Caco-2 (cell line): ENCODE measurements around the gene C8G. TPM values are rescaled to one million over a fixed set of nuclear protein-coding genes. Genes with fewer than 3 reads are reported as not detected.

Source experiments
- BruUV-seq: library from RNA; stranded (reverse); fragments of 400-500 nt; replicated peaks from 2 replicates; lab custom pipeline; 2021; lab: Mats Ljungman, UMichigan
- CTCF ChIA-PET: fragments of 300-600 bp; sonication (Branson Sonifier 250); formaldehyde crosslinking; loops from one replicate; lab custom pipeline; 2022; ENCODE audit warnings: antibody characterized with exemption; lab: Charles Lee
- POLR2A ChIA-PET: fragments of 300-600 bp; sonication (Branson Sonifier 250); formaldehyde crosslinking; loops from one replicate; lab custom pipeline; 2022; ENCODE audit warnings: antibody characterized with exemption; lab: Charles Lee
- DNase-seq, 2 experiments: peaks; one replicate each; pipeline versions ENCODE4 v3.0.0 to v3.0.0-alpha.2; 2020 to 2022
- H3K27me3 ChIP-seq: replicated peaks from 2 replicates; pipeline ENCODE4 v1.6.0; 2011; ENCODE audit warnings: low read length; ENCODE audit not compliant: control insufficient read depth, insufficient read depth
- H3K36me3 ChIP-seq: 2 replicates; pipeline ENCODE4 v1.5.1; 2011; ENCODE audit warnings: low read length; ENCODE audit not compliant: control insufficient read depth, insufficient read depth
- H3K4me1 ChIP-seq: fragments of 250-450 bp; sonication (Bioruptor Pico); 2 replicates; pipeline ENCODE4 v1.5.1; 2020; ENCODE audit warnings: mild to moderate bottlenecking
- H3K4me3 ChIP-seq: 2 replicates; pipeline ENCODE4 v1.5.1; 2011; ENCODE audit warnings: low read depth, mild to moderate bottlenecking, control low read depth, low read length
- H3K9me3 ChIP-seq: fragments of 250-450 bp; sonication (Bioruptor Pico); 2 replicates; pipeline ENCODE4 v1.5.1; 2020; ENCODE audit warnings: mild to moderate bottlenecking, moderate library complexity
- H3K27ac Mint-ChIP-seq: one replicate; pipeline ENCODE4 v1.8.0; 2022; ENCODE audit warnings: mixed read lengths; ENCODE audit not compliant: unreplicated experiment
- H3K27me3 Mint-ChIP-seq: one replicate; pipeline ENCODE4 v1.8.0; 2022; ENCODE audit warnings: mixed read lengths; ENCODE audit not compliant: insufficient read depth, unreplicated experiment
- H3K36me3 Mint-ChIP-seq: one replicate; pipeline ENCODE4 v1.8.0; 2022; ENCODE audit warnings: mild to moderate bottlenecking, mixed read lengths; ENCODE audit not compliant: insufficient read depth, unreplicated experiment
- H3K4me1 Mint-ChIP-seq: one replicate; pipeline ENCODE4 v1.8.0; 2022; ENCODE audit warnings: low read depth, mixed read lengths; ENCODE audit not compliant: unreplicated experiment
- H3K4me3 Mint-ChIP-seq: one replicate; pipeline ENCODE4 v1.8.0; 2022; ENCODE audit warnings: mild to moderate bottlenecking, moderate library complexity, mixed read lengths; ENCODE audit not compliant: unreplicated experiment
- H3K9me3 Mint-ChIP-seq: one replicate; pipeline ENCODE4 v1.8.0; 2022; ENCODE audit warnings: mixed read lengths; ENCODE audit not compliant: unreplicated experiment
- CTCF ChIP-seq, 2 experiments: fragments of 200-600 bp in 1 of 2; IDR thresholded peaks; 1 replicate in 1 of 2; 2 replicates in 1 of 2; pipeline versions ENCODE4 v1.5.1 to v1.8.0; 2011 to 2022; ENCODE audit warnings: antibody characterized with exemption in 1 of 2, control low read depth in 1 of 2, inconsistent platforms in 1 of 2, low read depth in 1 of 2, low read length in 1 of 2, mild to moderate bottlenecking in 1 of 2, moderate library complexity in 1 of 2; ENCODE audit not compliant: insufficient read depth in 1 of 2, severe bottlenecking in 1 of 2, unreplicated experiment in 1 of 2
- intact Hi-C: fragments of 100-400 bp; cut with micrococcal nuclease; formaldehyde crosslinking; loops from one replicate; pipeline ENCODE4 v1.10.0; 2022; ENCODE audit not compliant: unreplicated experiment
- total RNA-seq: library from RNA; stranded (reverse); gene quantifications from 2 replicates; pipeline ENCODE4 v1.2.3, GENCODE V29; 2022

C8G gene
- total RNA-seq, 1 experiment from 2014 or later, result 0.77 TPM

GRCh38 chr9:136953771-136954269, 8.8 kb downstream of the C8G start:
- ChIA-PET POLR2A (no interaction called here), CTCF (no interaction called here)
- no TSS peak for BruUV-seq
- no peaks in the 10 kb centered on the region for H3K27me3 ChIP-seq
- H3K9me3 Mint-ChIP-seq, result peaks cover 12% of the 10 kb centered on the region
- no peak for DNase-seq
- no peaks in the 10 kb centered on the region for H3K9me3 ChIP-seq
- no peak overlapping the region for H3K4me3 Mint-ChIP-seq
- H3K36me3 Mint-ChIP-seq, result peaks cover 12% of the 10 kb centered on the region
- intact Hi-C loops, result no loop called here
- TF ChIP-seq CTCF (IDR thresholded peaks at IDR 0.05; ENCODE audit: insufficient read depth in 1 of 2, low read depth in 1 of 2, low read length in 1 of 2, severe bottlenecking in 1 of 2, unreplicated experiment in 1 of 2), result no peak
- peaks cover 12% of the 10 kb centered on the region for H3K4me1 ChIP-seq
- H3K4me1 Mint-ChIP-seq, result no peaks in the 10 kb centered on the region
- no peak overlapping the region for H3K27ac Mint-ChIP-seq
- H3K27me3 Mint-ChIP-seq, result no peaks in the 10 kb centered on the region
- H3K4me3 ChIP-seq, result no peak overlapping the region
- H3K36me3 ChIP-seq, result no peaks in the 10 kb centered on the region; the same call in 1 of the 2 replicates

- CTCF ChIA-PET, result interaction anchor here (0.7 kb wide), 1 partner anchor 138 kb away, joined by 12 read pairs; no protein-coding TSS in a partner anchor
- POLR2A ChIA-PET, result no interaction called here
- no peak for DNase-seq
- Mint-ChIP-seq H3K27ac (no peak overlapping the region), H3K9me3 (peaks cover 12% of the 10 kb centered on the region), H3K4me1 (no peaks in the 10 kb centered on the region), H3K4me3 (no peak overlapping the region), H3K36me3 (peaks cover 8% of the 10 kb centered on the region), H3K27me3 (no peaks in the 10 kb centered on the region)
- BruUV-seq, result no TSS peak
- Histone ChIP-seq H3K27me3 (no peaks in the 10 kb centered on the region), H3K4me1 (peaks cover 9% of the 10 kb centered on the region), H3K4me3 (no peak overlapping the region), H3K9me3 (no peaks in the 10 kb centered on the region), H3K36me3 (no peaks in the 10 kb centered on the region; the same call in 1 of the 2 replicates)
- intact Hi-C loops, result no loop called here
- no peak for TF ChIP-seq CTCF (IDR thresholded peaks at IDR 0.05; ENCODE audit: insufficient read depth in 1 of 2, low read depth in 1 of 2, low read length in 1 of 2, severe bottlenecking in 1 of 2, unreplicated experiment in 1 of 2)
Measured at GRCh38 chr9:136954270-136955083, 9.4 kb downstream of the C8G start.

- TF ChIP-seq CTCF (IDR thresholded peaks at IDR 0.05; ENCODE audit: insufficient read depth in 1 of 2, low read depth in 1 of 2, low read length in 1 of 2, severe bottlenecking in 1 of 2, unreplicated experiment in 1 of 2), result no peak
- no TSS peak for BruUV-seq
- DNase-seq, result no peak
- Mint-ChIP-seq H3K4me3 (no peak overlapping the region), H3K27ac (no peak overlapping the region), H3K4me1 (no peaks in the 10 kb centered on the region), H3K36me3 (peaks cover 1% of the 10 kb centered on the region), H3K27me3 (no peaks in the 10 kb centered on the region), H3K9me3 (peaks cover 12% of the 10 kb centered on the region)
- CTCF ChIA-PET, result interaction anchor here (0.7 kb wide), 2 partner anchors 10 to 137 kb away, joined by 3 to 12 read pairs; no protein-coding TSS in a partner anchor
- POLR2A ChIA-PET, result no interaction called here
- H3K4me3 ChIP-seq, result no peak overlapping the region
- no peaks in the 10 kb centered on the region for H3K27me3 ChIP-seq
- H3K4me1 ChIP-seq, result peaks cover 7% of the 10 kb centered on the region
- intact Hi-C loops, result no loop called here
- H3K36me3 ChIP-seq, result no peaks in the 10 kb centered on the region; the same call in 1 of the 2 replicates
- no peaks in the 10 kb centered on the region for H3K9me3 ChIP-seq
Measured at GRCh38 chr9:136955202-136955942, 10.3 kb downstream of the C8G start.
